NB4 (cell line): ENCODE data around the gene PHAF1.

Experiments used
- DNase-seq: peaks from one replicate; pipeline ENCODE4 v3.0.0; 2010; ENCODE audit warnings: low read depth
- H3K4me3 ChIP-seq: one replicate; pipeline ENCODE4 v1.5.1; 2011; ENCODE audit warnings: mild to moderate bottlenecking, low read depth, low read length, moderate library complexity
- CTCF ChIP-seq: IDR thresholded peaks from one replicate; pipeline ENCODE4 v1.5.1; 2012; ENCODE audit warnings: low read depth, low read length
- MYC ChIP-seq: IDR thresholded peaks from 2 replicates; pipeline ENCODE4 v1.6.1; 2011; ENCODE audit warnings: low read depth, low read length
- POLR2A ChIP-seq: IDR thresholded peaks from 2 replicates; pipeline ENCODE4 v1.6.1; 2011; ENCODE audit warnings: mild to moderate bottlenecking; ENCODE audit not compliant: insufficient read length; ENCODE audit errors: extremely low read depth
- TF ChIP-seq, protein P1 (sequence below): IDR thresholded peaks from 2 replicates; pipeline ENCODE4 v1.6.1; 2011; ENCODE audit warnings: low read depth, low read length

PHAF1 gene

DNA sequence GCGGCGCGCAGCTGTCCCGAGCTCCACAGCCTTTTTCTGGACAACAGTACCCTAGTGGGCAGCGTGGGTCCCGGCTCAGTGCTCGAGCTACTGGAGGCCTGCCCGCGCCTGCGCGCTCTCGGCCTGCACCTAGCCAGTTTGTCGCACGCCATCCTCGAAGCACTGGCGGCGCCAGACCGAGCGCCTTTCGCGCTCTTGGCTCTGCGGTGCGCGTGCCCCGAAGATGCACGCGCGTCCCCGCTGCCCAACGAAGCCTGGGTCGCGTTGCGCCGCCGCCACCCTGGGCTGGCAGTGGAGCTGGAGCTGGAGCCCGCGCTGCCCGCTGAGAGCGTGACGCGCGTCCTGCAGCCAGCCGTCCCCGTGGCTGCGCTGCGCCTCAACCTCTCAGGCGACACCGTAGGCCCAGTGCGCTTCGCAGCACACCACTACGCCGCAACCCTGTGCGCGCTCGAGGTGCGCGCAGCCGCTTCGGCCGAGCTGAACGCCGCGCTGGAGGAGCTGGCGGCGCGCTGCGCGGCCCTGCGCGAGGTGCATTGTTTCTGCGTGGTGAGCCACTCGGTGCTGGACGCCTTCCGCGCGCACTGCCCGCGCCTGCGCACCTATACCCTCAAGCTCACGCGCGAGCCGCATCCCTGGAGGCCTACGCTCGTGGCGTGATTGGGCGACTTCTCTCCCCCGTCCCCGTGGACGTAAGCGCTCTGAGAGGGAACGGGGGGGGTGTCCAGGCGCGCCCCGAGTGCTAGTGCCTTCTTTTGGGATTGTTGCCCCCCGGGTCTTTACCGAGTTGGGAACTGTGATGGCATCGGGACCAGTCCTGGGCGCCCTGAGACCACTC lies 53.6 kb downstream of the PHAF1 start:
- no peak overlapping the region for H3K4me3 ChIP-seq
- TF ChIP-seq, protein P1, sequence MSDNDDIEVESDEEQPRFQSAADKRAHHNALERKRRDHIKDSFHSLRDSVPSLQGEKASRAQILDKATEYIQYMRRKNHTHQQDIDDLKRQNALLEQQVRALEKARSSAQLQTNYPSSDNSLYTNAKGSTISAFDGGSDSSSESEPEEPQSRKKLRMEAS: no peak
- no peak for TF ChIP-seq POLR2A
- TF ChIP-seq CTCF: no peak
- no peak for TF ChIP-seq MYC
- no peak for DNase-seq

DNA sequence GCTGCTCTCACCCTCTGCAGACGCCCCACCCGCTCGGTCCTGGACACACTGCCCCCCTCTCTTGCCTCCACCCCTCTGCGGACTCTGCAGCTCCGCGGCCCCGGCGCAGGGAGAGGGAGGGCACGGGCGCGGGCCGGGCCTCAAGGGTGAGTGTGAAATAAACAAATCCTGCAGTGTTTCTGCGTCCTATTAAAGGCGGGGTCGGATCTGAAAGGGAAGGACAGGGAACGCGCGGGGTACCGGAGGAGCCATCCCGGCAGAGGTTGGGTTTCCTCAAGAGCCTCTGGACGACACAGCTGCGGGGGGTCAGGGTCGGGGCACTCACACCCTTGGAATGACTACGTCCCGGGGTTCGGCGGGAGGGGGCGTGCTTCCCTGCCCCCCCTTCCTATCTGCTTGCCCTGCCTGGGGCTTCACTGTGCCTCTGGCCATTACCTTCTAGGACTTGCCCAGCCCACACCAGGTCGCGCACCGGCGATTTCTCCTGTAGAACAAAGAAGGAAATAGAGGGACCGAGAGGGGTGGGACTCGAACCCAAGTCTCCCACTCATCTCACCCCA lies 54.3 kb downstream of the PHAF1 start:
- no peak overlapping the region for H3K4me3 ChIP-seq
- TF ChIP-seq POLR2A: no peak
- TF ChIP-seq MYC: no peak
- TF ChIP-seq CTCF: no peak
- TF ChIP-seq, protein P1: no peak
- DNase-seq: no peak

DNA sequence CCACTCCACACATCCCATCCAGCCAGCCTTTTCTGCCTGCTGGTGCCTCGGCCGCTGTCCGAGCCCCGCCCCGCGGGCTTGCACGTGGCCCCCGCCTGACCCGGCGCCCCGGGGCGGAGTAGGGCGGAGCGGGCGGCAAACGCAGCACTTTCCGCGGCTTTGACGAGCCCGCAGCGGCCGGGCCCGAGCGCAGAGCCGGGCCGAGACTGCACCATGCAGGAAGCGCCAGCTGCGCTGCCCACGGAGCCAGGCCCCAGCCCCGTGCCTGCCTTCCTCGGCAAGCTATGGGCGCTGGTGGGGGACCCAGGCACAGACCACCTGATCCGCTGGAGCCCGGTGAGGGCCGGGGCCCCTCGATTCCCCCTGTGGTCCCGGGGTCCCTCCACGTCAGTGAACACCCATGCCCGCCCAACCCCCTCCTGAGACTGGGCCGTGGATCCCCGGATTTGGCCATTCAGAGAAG lies 54.9 kb downstream of the PHAF1 start, which contains the start of gene HSF4:
TSS of gene HSF4 (plus strand) at position 147 of the 463 bp plus-strand sequence. CDS start at position 214, 67 bp downstream.
- TF ChIP-seq MYC: no peak
- no peak within 1 kb of the TSS for H3K4me3 ChIP-seq
- peak; percentile 52 for DNase-seq

GRCh38 chr16:67165121-67166078 lies 55.7 kb downstream of the PHAF1 start:
- TF ChIP-seq CTCF (no peak), MYC (no peak), POLR2A (no peak)
- TF ChIP-seq, protein P1: no peak
- no peak for DNase-seq
- no peak overlapping the region for H3K4me3 ChIP-seq

- no peak for DNase-seq
- H3K4me3 ChIP-seq: no peak overlapping the region
- TF ChIP-seq, protein P1: no peak
- no peak for TF ChIP-seq MYC
- TF ChIP-seq POLR2A: no peak
- no peak for TF ChIP-seq CTCF
These were observed 56.4 kb downstream of the PHAF1 start for GRCh38 chr16:67166110-67166547.
